IMR-90 (cell line): ENCODE results near the gene NIT1. TPM values are rescaled to one million over a fixed set of nuclear protein-coding genes. Genes with fewer than 3 reads are reported as not detected.

Experiments
- ATAC-seq: fragments of 200-7000 bp; cut with Tn5 transposase; 2 replicates; pipeline ENCODE4 v1.9.1; 2020; ENCODE audit warnings: low read depth, mild to moderate bottlenecking, moderate library complexity
- BruUV-seq: library from RNA; stranded (reverse); fragments of 400-500 nt; replicated peaks from 2 replicates; lab custom pipeline; 2021; lab: Mats Ljungman, UMichigan
- CTCF ChIA-PET: fragments of 300-600 bp; formaldehyde crosslinking; extraction: SDS; loops from one replicate; lab custom pipeline; 2021; ENCODE audit warnings: antibody characterized with exemption; lab: Yijun Ruan, JAX
- POLR2A ChIA-PET: fragments of 300-600 bp; sonication (Branson Sonifier 250); formaldehyde crosslinking; loops from one replicate; lab custom pipeline; 2022; ENCODE audit warnings: antibody characterized with exemption; ENCODE audit not compliant: unreplicated experiment; lab: Charles Lee
- DNase-seq: peaks from one replicate; pipeline ENCODE4 v3.0.0; 2013
- H2AFZ ChIP-seq: replicated peaks from 2 replicates; pipeline ENCODE3; 2013; ENCODE audit warnings: low read length, mild to moderate bottlenecking; ENCODE audit not compliant: poor library complexity
- H2AK5ac ChIP-seq: 2 replicates; pipeline ENCODE4 v1.6.1; 2013; ENCODE audit warnings: low read depth, low read length, inconsistent platforms
- H2AK9ac ChIP-seq: replicated peaks from 2 replicates; pipeline ENCODE3; 2013; ENCODE audit warnings: mild to moderate bottlenecking, low read depth, low read length, moderate library complexity; ENCODE audit not compliant: poor library complexity
- H2BK120ac ChIP-seq: 2 replicates; pipeline ENCODE4 v1.6.1; 2013; ENCODE audit warnings: low read depth, low read length, inconsistent platforms
- H2BK15ac ChIP-seq: 3 replicates; pipeline ENCODE4 v1.6.1; 2013; ENCODE audit warnings: low read depth, low read length, inconsistent platforms
- H2BK20ac ChIP-seq: 2 replicates; pipeline ENCODE4 v1.6.1; 2013; ENCODE audit warnings: low read depth, mild to moderate bottlenecking, inconsistent platforms, low read length, moderate library complexity
- H2BK5ac ChIP-seq: 2 replicates; pipeline ENCODE4 v1.6.1; 2013; ENCODE audit warnings: mild to moderate bottlenecking, low read depth, low read length, inconsistent platforms; ENCODE audit not compliant: poor library complexity, severe bottlenecking
- H3K14ac ChIP-seq: replicated peaks from 2 replicates; pipeline ENCODE4 v1.6.1; 2013; ENCODE audit warnings: low read depth, low read length, inconsistent platforms
- H3K18ac ChIP-seq: 2 replicates; pipeline ENCODE4 v1.6.1; 2013; ENCODE audit warnings: low read depth, low read length, control low read depth
- H3K23ac ChIP-seq: 2 replicates; pipeline ENCODE4 v1.6.1; 2013; ENCODE audit warnings: low read depth, low read length, inconsistent platforms
- H3K27ac ChIP-seq: 2 replicates; pipeline ENCODE4 v1.5.1; 2013; ENCODE audit warnings: mild to moderate bottlenecking, control low read depth, low read length; ENCODE audit not compliant: insufficient read depth
- H3K27me3 ChIP-seq: 2 replicates; pipeline ENCODE4 v1.6.1; 2013; ENCODE audit warnings: low read length; ENCODE audit not compliant: control insufficient read depth, insufficient read depth
- H3K36me3 ChIP-seq: 2 replicates; pipeline ENCODE4 v1.6.1; 2013; ENCODE audit warnings: low read length, mixed read lengths; ENCODE audit not compliant: control insufficient read depth, insufficient read depth
- H3K4ac ChIP-seq: 2 replicates; pipeline ENCODE4 v1.6.1; 2013; ENCODE audit warnings: low read depth, low read length, inconsistent platforms
- H3K4me1 ChIP-seq: 2 replicates; pipeline ENCODE4 v1.6.1; 2013; ENCODE audit warnings: low read length, mixed read lengths; ENCODE audit not compliant: control insufficient read depth, insufficient read depth
- H3K4me2 ChIP-seq: 2 replicates; pipeline ENCODE4 v1.6.1; 2013; ENCODE audit warnings: low read depth, mild to moderate bottlenecking, control low read depth, low read length, moderate library complexity
- H3K4me3 ChIP-seq: 2 replicates; pipeline ENCODE4 v1.5.1; 2013; ENCODE audit warnings: low read depth, mild to moderate bottlenecking, control low read depth, low read length, moderate library complexity; ENCODE audit not compliant: insufficient read depth
- H3K56ac ChIP-seq: 2 replicates; pipeline ENCODE4 v1.6.1; 2013; ENCODE audit warnings: low read length, inconsistent platforms; ENCODE audit not compliant: insufficient read depth; ENCODE audit errors: extremely low read depth
- H3K79me1 ChIP-seq, 2 experiments: 2 replicates each; pipeline ENCODE4 v1.6.1; 2013; ENCODE audit warnings: low read length in 2 of 2, inconsistent platforms in 1 of 2, low read depth in 1 of 2
- H3K9ac ChIP-seq: 2 replicates; pipeline ENCODE4 v1.6.1; 2013; ENCODE audit warnings: low read depth, low read length, control low read depth
- H3K9me1 ChIP-seq: 2 replicates; pipeline ENCODE4 v1.6.1; 2013; ENCODE audit warnings: low read length, inconsistent platforms; ENCODE audit not compliant: insufficient read depth
- H3K9me3 ChIP-seq: 2 replicates; pipeline ENCODE4 v1.6.1; 2013; ENCODE audit warnings: low read length; ENCODE audit not compliant: control insufficient read depth, insufficient read depth
- H4K20me1 ChIP-seq: 2 replicates; pipeline ENCODE4 v1.6.1; 2013; ENCODE audit warnings: low read length, inconsistent platforms; ENCODE audit not compliant: insufficient read depth
- H4K5ac ChIP-seq: 2 replicates; pipeline ENCODE4 v1.6.1; 2013; ENCODE audit warnings: mild to moderate bottlenecking, low read depth, low read length, control low read depth
- H4K8ac ChIP-seq, 2 experiments: 2 replicates each; pipeline ENCODE4 v1.6.1; 2013; ENCODE audit warnings: low read depth in 2 of 2, low read length in 2 of 2, control low read depth in 1 of 2, inconsistent platforms in 1 of 2
- H4K91ac ChIP-seq: 2 replicates; pipeline ENCODE4 v1.6.1; 2013; ENCODE audit warnings: low read depth, low read length, inconsistent platforms; ENCODE audit not compliant: insufficient read depth
- MAFK ChIP-seq: IDR thresholded peaks from 2 replicates; pipeline ENCODE4 v1.6.1; 2012; ENCODE audit warnings: low read depth, low read length, improper control_type of control experiment
- RFX5 ChIP-seq: IDR thresholded peaks from 2 replicates; pipeline ENCODE4 v1.8.0; 2012; ENCODE audit warnings: low read depth, mild to moderate bottlenecking, low read length, moderate library complexity
- WGBS, 2 experiments: methylation state at CpG; one replicate each; pipeline versions ENCODE4 v1.1.5 to v1.1.7; 2013; ENCODE audit warnings: missing lambda C conversion rate in 2 of 2; ENCODE audit not compliant: insufficient read length in 1 of 2; ENCODE audit errors: extremely low coverage in 2 of 2; 5-methylcytosine and 5-hydroxymethylcytosine counted together
- dilution Hi-C: fragments of 300-500 bp; cut with HindIII; formaldehyde crosslinking; loops from one replicate; pipeline ENCODE4 v1.14.3; 2018; ENCODE audit warnings: low sequenced_read_pairs; ENCODE audit not compliant: unreplicated experiment
- in situ Hi-C: fragments of 300-500 bp; cut with MboI; formaldehyde crosslinking; loops from 3 replicates; pipeline ENCODE4 v1.14.3; 2019; ENCODE audit warnings: low sequenced_read_pairs, inconsistent platforms, mixed read lengths
- intact Hi-C: fragments of 100-400 bp; cut with micrococcal nuclease; formaldehyde crosslinking; loops from 2 replicates; pipeline ENCODE4 v1.10.0; 2022
- polyA plus RNA-seq, 3 experiments: library from polyadenylated mRNA; depleted of rRNA; stranded (reverse); fragments of >200 nt; gene quantifications; 2 replicates each; pipeline ENCODE4 v1.2.3, GENCODE V29; 2012; ENCODE audit warnings: low replicate concordance in 1 of 3
- total RNA-seq: library from RNA; depleted of rRNA; stranded (reverse); fragments of >200 nt; gene quantifications from 2 replicates; pipeline ENCODE4 v1.2.3, GENCODE V29; 2012

Gene NIT1
- total and polyA plus RNA-seq, 2 of the 4 experiments (the other 2 are of a cell fraction), result 22.8 to 33.6 TPM

DNA sequence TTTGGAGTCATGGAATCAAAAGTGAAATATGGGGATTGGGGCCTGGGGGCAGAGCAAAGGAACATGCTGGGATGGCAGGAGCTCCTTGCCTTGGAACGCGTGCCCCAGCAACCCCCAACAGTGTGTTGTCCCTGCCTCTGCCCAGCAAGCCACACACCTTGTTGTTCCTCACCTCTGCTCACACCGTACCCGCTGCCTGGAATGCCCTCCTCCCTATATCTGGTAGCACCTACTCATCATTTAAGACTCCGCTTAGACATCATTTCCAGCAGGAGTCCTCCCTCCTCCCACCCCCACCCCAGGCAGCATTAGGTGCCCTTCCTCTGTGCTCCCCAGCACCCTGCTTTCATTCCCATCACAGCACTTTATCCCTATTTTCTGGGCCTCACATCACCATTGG is 36.4 kb upstream of the NIT1 start:
- Histone ChIP-seq H3K4me1 (peaks cover 28% of the 10 kb centered on the region), H3K27me3 (no peaks in the 10 kb centered on the region), H3K18ac (no peak overlapping the region), H2BK15ac (no peak overlapping the region; the same call in 2 of the 3 replicates), H3K4me2 (no peak overlapping the region), H4K91ac (no peak overlapping the region), H3K9me3 (no peaks in the 10 kb centered on the region), H4K8ac (no peak overlapping the region), H3K27ac (no peak overlapping the region), H3K4me3 (no peak overlapping the region), H3K14ac (no peak overlapping the region), H3K23ac (no peak overlapping the region), H3K79me1 (no peaks in the 10 kb centered on the region), H3K9ac (no peak overlapping the region), H3K4ac (no peak overlapping the region), H2BK20ac (no peak overlapping the region), H4K20me1 (no peaks in the 10 kb centered on the region), H3K56ac (no peak overlapping the region), H3K9me1 (peaks cover 22% of the 10 kb centered on the region), H3K36me3 (no peaks in the 10 kb centered on the region), H4K5ac (no peak overlapping the region), H2BK5ac (peak overlapping the region; percentile 16), H2AK5ac (no peak overlapping the region), H2AFZ (no peak overlapping the region), H2AK9ac (no peak overlapping the region), H2BK120ac (peak overlapping the region; percentile 32; the same call in 1 of the 2 replicates)
- POLR2A ChIA-PET, result no interaction called here
- CTCF ChIA-PET, result no interaction called here
- no peak for TF ChIP-seq MAFK
- TF ChIP-seq RFX5, result no peak
- DNase-seq (no peak), ATAC-seq (no peak)
- intact Hi-C loops, result loop anchor here (5.0 kb wide), 1 partner anchor 34 kb away; the partner anchor contains the start of gene USF1
- WGBS, 2 experiments, result 80% methylated on average over 4 of the region's 5 CpGs; no CpG with 5 or more reads in 1 of the 2 experiments
- dilution Hi-C loops, result no loop called here
- no TSS peak for BruUV-seq
- in situ Hi-C loops, result no loop called here
